Stimulated activated CD8-positive, alpha-beta memory T cell treated with anti-CD3 and anti-CD28 coated beads, Interleukin-15, amount 100 ng/mL, for 48 hours (primary cell): ENCODE measurements around the gene TRAPPC5.
A peak's percentile ranks its signal among the peaks of the same experiment; 100 is the strongest.

Experiments
- DNase-seq, 2 donors: peaks; one replicate each; pipeline ENCODE4 v3.0.0-alpha.2; 2020; ENCODE audit warnings: low read depth in 2 of 2

TRAPPC5 gene

DNA sequence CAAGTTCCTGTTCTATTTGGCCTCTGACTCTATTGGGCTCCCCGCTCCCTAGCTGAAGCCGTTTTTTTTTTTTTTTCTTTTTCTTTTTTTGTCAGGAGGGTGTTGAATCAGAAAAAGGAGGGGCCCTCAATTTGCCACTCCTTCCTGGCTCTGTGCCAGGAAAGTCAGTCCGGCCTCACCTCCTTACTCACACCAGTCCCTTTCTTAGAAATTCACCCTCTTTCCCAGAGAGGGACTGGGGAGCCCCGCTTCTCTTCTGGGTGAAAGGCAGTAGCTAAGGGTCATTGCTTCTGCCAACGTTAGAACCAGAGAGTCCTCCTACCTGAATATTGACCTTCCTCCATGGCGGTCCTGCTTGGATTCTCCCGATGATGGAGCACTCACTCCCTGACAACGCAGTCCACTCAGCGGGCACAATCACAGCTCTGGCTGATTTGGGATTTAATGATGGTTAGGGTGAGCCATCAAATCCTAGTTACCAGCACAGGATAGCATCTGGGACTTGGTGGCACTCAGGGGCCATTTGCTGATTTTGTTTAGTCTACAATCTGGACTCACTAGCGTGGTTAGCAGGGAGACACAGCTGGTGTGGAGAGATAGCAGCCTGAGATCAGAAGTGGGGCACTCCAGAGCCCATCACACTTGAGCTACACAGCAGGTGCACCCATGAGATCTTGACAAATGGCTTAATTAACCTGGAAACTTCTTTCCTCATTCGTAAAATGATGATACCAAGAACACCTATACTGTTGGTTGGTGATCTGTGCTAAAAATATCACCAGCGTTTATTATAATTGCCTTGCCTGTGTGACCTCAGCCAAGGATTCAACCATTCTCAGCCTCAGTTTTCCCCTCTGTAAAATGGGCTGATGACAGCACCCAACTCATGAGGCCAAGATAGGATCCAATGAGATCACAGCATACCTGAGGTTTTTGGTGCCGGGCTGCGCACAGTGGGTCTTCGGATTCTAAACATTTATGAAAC is 19.1 kb downstream of the TRAPPC5 start:
- peak; percentile 53 to 61 for DNase-seq

DNA sequence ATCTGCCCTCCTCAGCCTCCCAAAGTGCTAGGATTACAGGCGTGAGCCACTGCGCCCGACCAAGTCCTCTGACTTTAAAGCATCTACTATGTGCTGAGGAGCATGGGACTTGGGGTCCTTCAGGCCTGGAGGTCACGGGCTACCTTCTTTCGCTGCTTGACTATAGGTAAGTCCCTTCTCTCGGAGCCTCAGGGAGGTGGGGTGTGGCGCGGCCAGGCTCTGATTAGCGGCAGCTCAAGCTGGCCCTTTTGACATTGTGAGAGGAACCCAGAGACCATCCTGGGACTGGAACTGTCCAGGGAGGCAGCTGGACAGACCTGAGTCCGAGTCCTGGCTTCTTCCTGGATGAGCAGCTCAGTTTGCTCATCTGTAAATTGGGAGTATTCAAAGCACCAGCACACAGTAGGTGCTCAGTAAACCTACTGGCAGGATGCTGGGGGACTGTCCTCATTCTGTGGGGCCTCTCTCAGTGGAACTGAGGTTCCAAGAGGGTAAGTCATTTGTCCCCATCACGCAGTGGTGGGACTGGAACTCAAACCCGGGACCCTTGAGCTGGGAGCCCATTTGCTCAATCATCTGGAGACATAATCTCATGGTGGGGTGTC is 20.5 kb downstream of the TRAPPC5 start:
- no peak for DNase-seq

DNA sequence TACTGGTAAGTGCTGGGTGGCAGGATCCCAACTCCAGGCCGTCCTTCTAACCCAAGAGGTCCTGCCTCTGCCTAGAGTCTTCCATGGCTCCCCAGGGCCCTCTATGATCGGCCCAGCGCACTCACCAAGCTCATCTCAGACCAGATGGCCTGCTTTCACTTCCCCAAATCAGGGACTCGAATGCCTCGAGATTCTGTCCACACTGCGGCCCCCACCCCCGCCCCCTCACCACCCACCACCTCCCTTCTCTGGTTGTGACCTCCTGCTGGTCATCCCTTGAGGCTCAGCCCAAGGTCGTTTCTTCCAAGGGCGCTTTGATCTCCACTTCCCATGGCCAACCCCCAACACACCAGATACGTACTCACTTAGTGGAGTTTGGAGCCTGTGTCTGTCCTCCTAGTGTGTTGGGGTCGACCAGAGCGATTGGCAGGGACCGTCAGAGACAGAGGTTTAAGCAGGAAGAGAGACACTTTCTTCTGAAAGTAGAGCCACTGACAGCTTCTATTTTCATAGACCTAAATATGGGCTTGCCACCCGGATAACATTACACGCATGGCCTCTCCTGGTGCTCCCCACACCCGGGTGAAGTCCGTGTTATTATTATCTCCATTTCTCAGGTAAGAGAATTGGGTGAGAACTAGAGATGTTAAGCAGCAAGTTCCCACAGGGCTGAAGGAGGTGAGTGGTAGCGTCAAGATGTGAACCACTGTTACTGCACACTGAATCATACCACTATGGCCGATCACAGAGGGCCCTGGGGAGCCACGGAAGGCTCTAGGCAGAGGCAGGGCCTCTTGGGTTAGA is 21.2 kb downstream of the TRAPPC5 start, which contains the start of gene FCER2:
Gene FCER2 (minus strand): TSS at position 478 of the 804 bp plus-strand sequence. CDS start 2,371 bp downstream, outside the sequence.
- DNase-seq = no peak

DNA sequence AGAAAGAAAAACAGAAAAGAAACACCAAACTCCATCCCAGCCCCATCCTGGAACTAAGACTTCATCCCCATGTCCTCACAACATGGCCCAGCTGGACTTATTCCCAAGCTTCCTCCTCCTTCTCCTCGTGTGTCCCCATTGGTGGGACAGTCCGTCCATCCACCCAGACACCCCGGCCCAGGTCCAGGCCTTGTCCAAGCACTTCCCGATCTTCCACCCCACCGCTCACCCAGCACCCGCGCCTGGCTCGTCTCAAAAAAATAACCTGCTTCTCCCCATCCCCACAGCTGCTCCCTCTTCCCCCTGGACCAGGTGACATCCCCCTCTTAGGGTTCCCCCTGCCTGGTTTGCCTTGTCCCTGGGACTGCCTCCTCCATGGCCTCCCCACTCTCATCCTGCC is 22.7 kb downstream of the TRAPPC5 start:
- no peak for DNase-seq

DNA sequence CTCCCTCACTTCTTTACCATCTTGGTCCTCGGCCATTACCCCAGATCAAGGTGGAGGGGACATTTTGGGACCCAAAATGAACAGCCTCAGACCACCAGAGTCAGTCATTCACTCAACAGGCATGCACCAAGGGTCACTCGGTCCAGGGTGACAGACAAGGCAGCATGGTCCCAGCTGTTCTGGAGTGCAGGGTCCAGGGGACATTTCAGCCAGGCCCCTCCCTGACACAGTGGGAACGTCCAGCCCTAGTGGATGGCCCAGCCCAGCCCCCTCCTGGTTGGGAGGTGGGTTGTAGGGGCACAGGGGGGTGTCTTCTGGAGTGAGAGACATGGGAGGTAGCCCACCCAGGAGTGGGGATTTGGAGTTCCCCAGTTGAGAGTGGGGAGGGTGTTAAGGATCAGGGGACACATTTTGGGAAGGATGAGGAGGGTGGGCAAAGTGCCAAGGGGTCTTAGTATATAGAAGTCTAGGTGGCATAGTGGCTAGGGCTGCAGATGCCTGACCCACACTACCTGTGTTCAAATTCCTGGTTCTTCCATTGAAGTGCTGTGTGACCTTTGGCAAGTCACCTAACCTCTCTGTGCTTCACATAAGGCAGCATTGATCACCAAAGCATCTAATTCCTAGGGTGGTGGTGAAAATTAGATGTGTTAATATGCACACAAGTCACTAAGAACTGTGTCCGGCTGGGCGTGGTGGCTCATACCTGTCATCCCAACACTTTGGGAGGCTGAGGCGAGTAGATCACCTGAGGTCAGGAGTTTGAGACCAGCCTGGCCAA is 23.8 kb downstream of the TRAPPC5 start:
- DNase-seq = no peak

DNA sequence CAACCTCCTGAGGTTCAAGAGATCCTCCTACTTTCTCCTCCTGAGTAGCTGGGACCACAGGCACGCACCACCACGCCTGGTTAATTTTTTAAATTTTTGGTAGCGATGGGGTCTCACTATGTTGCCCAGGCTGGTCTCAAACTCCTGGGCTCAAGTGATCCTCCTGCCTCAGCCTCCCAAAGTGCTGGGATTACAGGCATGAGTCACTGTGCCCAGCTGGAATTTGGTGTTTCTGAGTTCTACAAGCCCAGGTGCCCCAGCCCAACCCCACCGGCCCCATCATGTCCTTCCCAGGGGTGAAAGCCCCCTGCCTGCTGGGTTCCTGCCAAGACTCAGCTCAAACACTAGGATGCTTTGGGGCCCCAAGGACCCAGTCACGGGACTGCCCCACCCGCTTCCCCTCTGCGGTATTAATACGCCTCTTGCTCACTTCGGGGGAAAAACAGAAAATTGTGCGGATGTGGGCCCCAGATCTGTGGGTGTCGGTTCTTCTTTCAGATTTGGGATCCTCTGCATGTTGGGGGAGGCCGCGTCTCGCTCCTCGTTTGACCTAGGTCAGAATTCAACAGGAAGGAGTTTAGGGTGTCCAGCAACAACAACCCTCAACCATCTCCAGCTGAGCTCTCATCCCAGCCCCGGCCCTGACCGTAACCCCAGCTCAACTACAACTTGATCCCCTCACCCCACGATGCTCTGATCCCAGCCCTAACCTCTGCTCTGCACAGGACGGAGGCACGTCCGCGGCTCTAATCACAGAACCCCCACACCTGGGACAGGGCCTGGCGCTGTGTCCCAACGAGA is 25.0 kb downstream of the TRAPPC5 start:
- DNase-seq = peak; percentile 71 to 72

DNA sequence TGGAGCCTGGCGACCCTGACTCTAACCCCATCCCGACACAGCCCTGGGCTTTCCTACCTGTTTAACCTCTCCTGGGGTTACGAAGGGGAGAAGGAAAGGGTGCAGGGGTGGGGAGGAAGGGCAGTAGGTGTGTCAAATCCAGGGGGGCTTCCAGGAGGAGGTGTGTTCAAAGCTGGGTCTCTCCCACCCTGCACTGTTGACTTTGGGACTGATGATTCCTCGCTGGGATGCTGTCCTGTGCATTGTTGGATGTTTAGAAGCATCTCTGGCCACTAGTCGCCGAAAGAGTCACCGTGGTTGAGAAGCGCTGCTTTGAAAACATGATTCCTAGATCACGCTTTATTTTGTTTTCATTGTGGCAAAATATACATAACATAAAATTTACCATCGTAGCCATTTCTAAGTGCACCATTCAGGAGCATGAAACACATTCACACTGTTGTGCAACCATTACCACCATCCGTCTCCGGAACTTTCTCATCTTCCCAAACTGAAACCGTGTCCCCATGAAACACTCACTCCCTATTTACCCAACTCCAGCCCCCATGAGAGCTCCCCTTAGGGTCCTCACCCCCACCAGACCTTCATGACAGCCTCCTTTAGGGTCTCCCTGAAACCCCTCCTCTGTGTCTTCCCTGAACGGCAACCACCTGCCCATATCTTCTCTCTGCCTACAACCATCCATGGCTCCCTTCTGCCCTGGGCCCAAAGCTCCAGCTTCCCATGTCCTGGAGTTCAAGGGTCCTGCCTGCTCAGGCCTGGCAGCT is 25.7 kb downstream of the TRAPPC5 start:
- no peak for DNase-seq

DNA sequence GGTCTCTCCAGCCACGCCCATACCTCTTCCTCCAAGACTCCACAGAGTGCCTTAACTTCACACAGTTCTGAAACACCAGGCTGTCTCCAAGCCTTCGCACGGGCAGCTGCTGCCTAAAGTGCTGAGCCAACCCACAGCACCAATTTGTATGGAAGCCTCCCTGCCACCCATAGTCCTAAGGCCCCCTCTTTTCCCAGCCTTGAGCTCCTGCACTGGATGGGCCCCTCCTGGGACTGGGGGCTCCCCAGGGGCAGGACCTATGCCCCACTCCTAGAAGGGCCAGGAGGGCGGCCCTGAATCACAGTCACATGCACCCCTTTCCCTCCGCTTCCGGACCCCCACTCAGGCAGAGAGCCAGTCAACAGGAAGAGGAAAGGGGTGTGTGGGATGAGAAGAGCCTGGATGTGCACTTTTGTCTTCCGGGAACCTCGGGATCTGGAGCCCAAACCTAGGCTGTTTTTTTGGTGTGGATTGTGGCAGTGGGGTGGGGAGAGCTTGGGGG is 26.4 kb downstream of the TRAPPC5 start:
- no peak for DNase-seq

DNA sequence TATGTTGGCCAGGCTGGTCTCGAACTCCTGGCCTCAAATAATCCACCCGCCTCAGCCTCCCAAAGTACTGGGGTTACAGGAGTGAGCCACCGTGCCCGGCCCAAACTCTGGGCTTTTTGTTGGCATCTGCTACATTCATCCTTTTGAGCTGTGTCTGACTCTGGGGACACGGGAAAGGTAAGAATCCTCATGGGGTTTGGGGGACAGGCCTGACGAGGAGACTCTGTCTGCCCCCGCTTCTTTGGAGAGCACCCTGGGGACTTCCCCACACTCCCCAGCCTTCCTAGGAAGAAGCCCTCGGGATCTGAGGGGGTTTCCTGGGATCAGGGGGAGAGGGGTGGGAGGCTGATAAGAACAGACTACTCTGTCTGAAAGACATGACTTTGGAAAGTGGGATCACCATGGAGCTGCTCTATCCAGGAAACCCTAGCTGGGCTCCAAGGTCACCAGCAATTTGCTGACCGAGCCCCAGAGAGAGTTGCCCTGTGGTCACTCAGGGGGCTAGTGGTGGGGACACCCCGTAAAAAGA is 29.4 kb downstream of the TRAPPC5 start:
- DNase-seq = no peak

DNA sequence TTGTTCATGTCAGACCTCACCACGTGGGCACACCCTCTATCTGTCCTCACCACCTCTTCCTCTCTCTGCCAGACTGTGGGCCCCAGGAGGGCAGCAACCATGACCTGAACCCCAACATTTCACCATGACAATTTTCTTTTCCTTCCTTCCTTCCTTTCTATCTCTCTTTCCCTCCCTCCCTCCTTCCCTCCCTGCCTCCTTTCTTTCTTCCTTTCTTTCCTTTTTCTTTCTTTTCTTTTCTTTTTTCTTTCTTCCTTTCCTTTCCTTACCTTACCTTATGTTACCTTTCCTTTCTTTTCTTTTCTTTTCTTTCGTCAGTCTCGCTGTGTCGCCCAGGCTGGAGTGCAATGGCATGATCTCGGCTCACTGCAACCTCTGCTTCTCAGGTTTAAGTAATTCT is 30.0 kb downstream of the TRAPPC5 start:
- no peak for DNase-seq

DNA sequence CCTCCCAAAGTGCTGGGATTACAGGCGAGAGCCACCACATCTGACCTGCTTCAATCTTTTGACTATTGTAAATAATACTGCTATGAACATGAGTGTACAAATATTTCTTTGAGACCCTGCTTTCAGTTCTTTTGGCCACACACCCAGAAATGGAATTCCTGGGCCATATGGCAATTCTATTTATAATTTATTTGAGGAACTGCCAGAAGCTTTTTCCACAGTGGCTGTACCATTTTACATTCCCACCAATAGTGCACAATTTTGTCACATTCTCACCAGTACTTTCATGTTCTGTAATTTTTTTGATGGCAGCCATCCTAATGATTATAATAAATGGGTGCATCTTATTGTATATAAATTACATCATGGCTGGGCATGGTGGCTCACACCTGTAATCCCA is 35.0 kb downstream of the TRAPPC5 start:
- DNase-seq = no peak

DNA sequence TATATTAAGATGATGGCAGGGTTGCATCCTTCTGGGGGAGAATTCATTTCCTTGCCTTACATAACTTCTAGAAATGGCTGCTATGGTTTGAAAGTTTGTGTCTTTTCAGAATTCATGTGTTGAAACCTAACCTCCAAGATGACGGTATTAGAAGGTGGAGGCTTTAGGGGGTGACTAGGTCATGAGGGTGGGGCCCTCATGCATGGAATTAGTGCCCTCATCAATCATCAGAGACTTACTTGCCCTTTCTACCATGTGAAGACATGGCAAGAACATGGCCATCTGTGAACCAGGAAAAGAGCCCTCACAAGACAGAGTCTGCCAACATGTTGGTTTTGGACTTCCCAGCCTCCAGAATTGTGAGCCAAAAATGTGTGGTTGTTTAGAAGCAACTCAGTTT is 36.1 kb downstream of the TRAPPC5 start:
- DNase-seq = no peak

DNA sequence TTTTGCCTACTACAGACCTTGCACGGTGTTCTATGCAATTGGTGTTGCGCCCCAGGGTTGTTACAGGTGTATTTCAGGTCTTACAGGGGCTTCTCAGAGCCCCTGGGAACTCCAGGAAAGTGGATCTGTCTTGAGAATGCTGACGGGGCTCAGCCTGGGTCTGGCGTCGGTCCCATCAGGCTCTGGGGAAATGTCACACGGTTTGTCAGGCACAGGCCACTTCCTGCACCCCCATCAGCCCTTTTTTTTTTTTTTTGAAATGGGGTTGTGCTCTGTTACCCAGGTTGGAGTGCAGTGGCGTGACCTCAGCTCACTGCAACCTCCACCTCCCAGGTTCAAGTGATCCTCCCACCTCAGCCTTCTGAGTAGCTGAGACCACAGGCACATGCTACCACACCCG is 38.0 kb downstream of the TRAPPC5 start:
- no peak for DNase-seq

DNA sequence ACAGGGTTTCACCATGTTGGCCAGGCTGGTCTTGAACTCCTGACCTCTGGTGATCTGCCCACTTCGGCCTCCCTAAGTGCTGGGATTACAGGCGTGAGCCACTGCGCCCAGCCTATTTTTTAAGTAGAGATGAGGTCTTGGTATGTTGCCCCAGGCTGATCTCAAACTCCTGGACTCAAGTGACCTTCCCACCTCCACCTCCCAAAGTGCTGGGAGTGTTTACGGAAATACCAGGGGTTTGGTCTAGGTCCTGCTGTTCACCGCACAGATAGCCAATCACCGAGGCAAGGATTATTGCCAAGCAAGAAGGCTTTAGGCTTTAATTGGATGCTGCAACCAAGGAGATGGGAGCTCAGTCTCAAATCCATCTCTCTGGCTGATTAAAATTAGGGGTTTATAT is 39.7 kb downstream of the TRAPPC5 start:
- no peak for DNase-seq

DNA sequence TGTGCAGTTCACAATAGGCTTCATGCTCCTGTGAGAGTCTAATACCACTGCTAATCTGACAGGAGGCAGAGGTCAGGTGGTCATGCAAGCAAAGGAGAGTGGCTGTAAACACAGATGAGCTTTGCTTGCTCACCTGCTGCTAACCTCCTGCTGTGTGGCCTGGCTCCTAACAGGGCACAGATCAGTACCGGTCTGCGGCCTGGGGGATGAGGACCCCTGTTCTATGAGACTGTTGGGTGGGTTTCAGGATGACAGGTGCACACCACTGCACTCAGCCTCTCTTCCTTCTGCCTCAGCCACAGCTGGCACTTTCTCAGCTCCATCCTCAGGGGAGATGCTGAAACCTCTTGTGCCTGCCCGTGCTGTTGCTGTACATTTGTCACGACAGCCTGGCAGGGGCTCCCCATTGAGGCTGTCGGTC is 41.6 kb downstream of the TRAPPC5 start:
- no peak for DNase-seq

DNA sequence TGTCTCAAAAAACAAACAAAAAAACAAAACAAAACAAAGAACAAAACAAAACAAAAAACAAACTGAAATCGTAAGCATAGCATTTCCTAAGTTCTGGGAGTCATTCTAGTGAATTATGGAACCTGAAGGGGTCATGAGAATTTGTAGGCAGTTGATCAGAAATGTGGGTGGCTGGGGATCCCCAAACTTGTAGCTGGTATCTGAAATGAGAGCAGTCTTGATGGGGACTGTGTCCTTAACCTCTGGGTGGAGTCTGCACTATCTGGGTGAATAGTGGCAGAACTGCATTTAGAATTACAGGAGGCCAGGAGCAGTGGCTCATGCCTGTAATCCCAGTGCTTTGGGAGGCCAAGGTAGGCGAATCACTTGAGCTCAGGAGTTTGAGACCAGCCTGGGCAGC is 45.2 kb downstream of the TRAPPC5 start:
- no peak for DNase-seq

DNA sequence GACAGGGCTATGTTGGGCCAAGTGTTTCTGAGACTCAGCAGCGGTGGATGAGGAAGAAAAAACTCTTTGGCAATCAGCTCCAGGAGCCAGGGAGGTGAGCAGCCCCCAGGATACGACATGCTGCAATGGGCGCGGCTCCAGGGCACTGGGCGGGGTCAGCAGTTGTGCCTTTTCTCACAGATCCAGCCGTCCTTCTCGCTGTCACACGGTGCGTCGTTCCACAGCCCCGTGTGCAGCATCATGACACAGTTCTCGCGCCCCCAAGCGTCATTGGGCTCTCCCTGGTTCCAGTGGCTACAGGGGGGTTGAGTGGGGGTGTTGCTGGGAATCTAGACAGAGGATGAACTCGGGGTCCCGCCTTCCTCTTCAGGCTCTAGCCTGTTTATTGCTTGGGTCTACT is 48.6 kb downstream of the TRAPPC5 start:
- DNase-seq = no peak

DNA sequence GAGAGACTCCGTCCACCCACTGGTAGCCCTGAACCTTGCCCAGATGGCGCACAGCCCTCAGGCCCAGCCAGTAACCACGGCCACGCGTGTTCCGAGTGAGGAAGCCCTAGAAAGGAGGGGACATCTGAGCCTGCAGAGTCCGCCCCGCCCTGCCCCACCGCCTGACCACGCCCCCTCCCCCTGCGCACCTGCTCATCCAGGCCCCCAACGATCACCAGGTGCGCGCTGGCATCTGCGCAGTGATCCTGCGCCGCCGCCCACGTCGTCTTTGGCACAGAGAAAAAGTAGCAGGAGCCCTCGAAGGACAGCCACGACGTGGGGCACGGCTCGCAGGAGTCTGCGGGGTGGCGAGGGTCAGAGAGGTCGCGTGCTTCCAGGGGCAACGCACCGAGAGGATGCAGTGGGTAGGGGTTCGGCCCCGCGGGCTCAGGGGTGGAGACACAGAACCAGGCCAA is 49.2 kb downstream of the TRAPPC5 start:
- DNase-seq = no peak
